Mammary epithelial cell (primary cell): ENCODE results near the gene ARHGEF40.

ENCODE experiments used
- CTCF ChIP-seq, 2 donors: IDR thresholded peaks in 1 of 2; conservative IDR thresholded peaks in 1 of 2; 2 replicates each; pipeline ENCODE4 v1.5.1; 2011 to 2012; ENCODE audit warnings: inconsistent platforms in 2 of 2, low read length in 2 of 2, mild to moderate bottlenecking in 2 of 2, control low read depth in 1 of 2, low read depth in 1 of 2; ENCODE audit not compliant: insufficient read depth in 1 of 2; ENCODE audit errors: extremely low read depth in 1 of 2
- EZH2 ChIP-seq: IDR thresholded peaks from 2 replicates; pipeline ENCODE4 v1.6.1; 2012; ENCODE audit warnings: low read length, inconsistent platforms, borderline replicate concordance

- TF ChIP-seq EZH2 (no peak), CTCF (conservative IDR thresholded peaks at IDR 0.05 in 1 of 2, IDR thresholded peaks at IDR 0.05 in 1 of 2; ENCODE audit: extremely low read depth in 1 of 2, insufficient read depth in 1 of 2, low read depth in 1 of 2, low read length in 2 of 2) (no peak)
Measured at GRCh38 chr14:21106176-21106497, 36.0 kb downstream of the ARHGEF40 start.
